GM12872 (cell line): Measurements from ENCODE around the gene RBFOX2.

Source experiments
- CTCF ChIP-seq: IDR thresholded peaks from 3 replicates; pipeline ENCODE4 v1.5.1; 2011; ENCODE audit warnings: low read depth, mild to moderate bottlenecking, low read length, moderate library complexity; ENCODE audit not compliant: insufficient read depth

RBFOX2 gene

GRCh38 chr22:36065775-36066544, 37.3 kb upstream of the RBFOX2 start:
- TF ChIP-seq CTCF, result peak; percentile 87

GRCh38 chr22:36065462-36065774, 36.8 kb upstream of the RBFOX2 start:
- no peak for TF ChIP-seq CTCF

GRCh38 chr22:36064358-36064757, 35.7 kb upstream of the RBFOX2 start:
- TF ChIP-seq CTCF, result no peak

- TF ChIP-seq CTCF, result no peak
Measured at GRCh38 chr22:36056980-36057379, 28.4 kb upstream of the RBFOX2 start.

- no peak for TF ChIP-seq CTCF
Measured at GRCh38 chr22:36055376-36056295, 27.0 kb upstream of the RBFOX2 start.

- no peak for TF ChIP-seq CTCF
Measured at GRCh38 chr22:36053242-36054147, 24.9 kb upstream of the RBFOX2 start.
